HL-60/S4 treated with phorbol 12-myristate 13-acetate at 8.2 ng/mL for 4 days and 3 days (cell line): ENCODE measurements around the gene HBQ1.
"Not testable (repeated sequence)": the region's sequence is repeated elsewhere in the genome, so short reads cannot be mapped to it uniquely, and the experiment has no call there.

ENCODE experiments used
- in situ Hi-C: fragments of 300-500 bp; cut with MboI; formaldehyde crosslinking; loops from 2 replicates; pipeline ENCODE4 v1.15.0; 2022; ENCODE audit warnings: low sequenced_read_pairs

The HBQ1 gene

GRCh38 chr16:175011-175949 is 5.0 kb upstream of the HBQ1 start:
- in situ Hi-C loops, result no loop called here

- in situ Hi-C loops, result not testable (repeated sequence)
Observed at GRCh38 chr16:176006-176405, 4.3 kb upstream of the HBQ1 start.

GRCh38 chr16:176477-177382 is 3.5 kb upstream of the HBQ1 start, which contains the start of gene HBA1:
HBA1 (plus strand) TSS chr16:176680; CDS start chr16:176717, 37 bp downstream.
- in situ Hi-C loops, result not testable (repeated sequence)

GRCh38 chr16:177394-177822 is 2.9 kb upstream of the HBQ1 start:
- in situ Hi-C loops, result no loop called here

GRCh38 chr16:177981-178667 is 2.1 kb upstream of the HBQ1 start:
- in situ Hi-C loops, result no loop called here

- in situ Hi-C loops, result no loop called here
Observed at GRCh38 chr16:178668-179015, 1.6 kb upstream of the HBQ1 start.

- in situ Hi-C loops, result no loop called here
Observed at GRCh38 chr16:179211-180092, 807 bp upstream of the HBQ1 start.

GRCh38 chr16:180681-181564 is 664 bp downstream of the HBQ1 start:
- in situ Hi-C loops, result no loop called here

- in situ Hi-C loops, result no loop called here
Observed at GRCh38 chr16:181565-182021, 1.3 kb downstream of the HBQ1 start.

- in situ Hi-C loops, result no loop called here
Observed at GRCh38 chr16:183005-183404, 2.7 kb downstream of the HBQ1 start.

GRCh38 chr16:185213-185612 is 5.0 kb downstream of the HBQ1 start:
- in situ Hi-C loops, result no loop called here

GRCh38 chr16:185691-186090 is 5.4 kb downstream of the HBQ1 start:
- in situ Hi-C loops, result no loop called here

GRCh38 chr16:187330-187729 is 7.1 kb downstream of the HBQ1 start:
- in situ Hi-C loops, result no loop called here

- in situ Hi-C loops, result no loop called here
Observed at GRCh38 chr16:188674-189073, 8.4 kb downstream of the HBQ1 start.

- in situ Hi-C loops, result no loop called here
Observed at GRCh38 chr16:189604-190186, 9.4 kb downstream of the HBQ1 start.

GRCh38 chr16:191831-192230 is 11.6 kb downstream of the HBQ1 start:
- in situ Hi-C loops, result no loop called here

- in situ Hi-C loops, result no loop called here
Observed at GRCh38 chr16:192686-193085, 12.4 kb downstream of the HBQ1 start.

- in situ Hi-C loops, result no loop called here
Observed at GRCh38 chr16:193441-193840, 13.2 kb downstream of the HBQ1 start.

- in situ Hi-C loops, result no loop called here
Observed at GRCh38 chr16:194516-194915, 14.3 kb downstream of the HBQ1 start.
